ENCODE measurements around the gene CHCHD3.

The CHCHD3 gene

GRCh38 chr7:133023370-133024071 lies 58.4 kb downstream of the CHCHD3 start:
- no peaks in the 10 kb centered on the region for H3K27me3 ChIP-seq (ENCODE audit: control insufficient read depth, insufficient read depth, low read length)
- peaks cover 4% of the 10 kb centered on the region; the same call in 1 of the 2 replicates for H3K9me3 ChIP-seq (ENCODE audit: control insufficient read depth, insufficient read depth, low read depth, low read length)
- H3K9ac ChIP-seq (ENCODE audit: low read length): no peak overlapping the region
- peaks cover 3% of the 10 kb centered on the region; the same call in 1 of the 2 replicates for H3K4me1 ChIP-seq (ENCODE audit: control insufficient read depth, insufficient read depth, low read length)
- H3K27ac ChIP-seq (ENCODE audit: low read depth, low read length): no peak overlapping the region
- no peak overlapping the region for H3K4me3 ChIP-seq (ENCODE audit: low read depth, low read length)
- peaks cover 2% of the 10 kb centered on the region; the same call in 1 of the 2 replicates for H3K36me3 ChIP-seq (ENCODE audit: control insufficient read depth, insufficient read depth, low read length)

GRCh38 chr7:133022661-133023060 lies 59.2 kb downstream of the CHCHD3 start:
- Histone ChIP-seq H3K27me3 (ENCODE audit: control insufficient read depth, insufficient read depth, low read length) (no peaks in the 10 kb centered on the region), H3K4me3 (ENCODE audit: low read depth, low read length) (no peak overlapping the region), H3K36me3 (ENCODE audit: control insufficient read depth, insufficient read depth, low read length) (peaks cover 2% of the 10 kb centered on the region; the same call in 1 of the 2 replicates), H3K27ac (ENCODE audit: low read depth, low read length) (no peak overlapping the region), H3K4me1 (ENCODE audit: control insufficient read depth, insufficient read depth, low read length) (peaks cover 3% of the 10 kb centered on the region; the same call in 1 of the 2 replicates), H3K9me3 (ENCODE audit: control insufficient read depth, insufficient read depth, low read depth, low read length) (peaks cover 4% of the 10 kb centered on the region; the same call in 1 of the 2 replicates), H3K9ac (ENCODE audit: low read length) (no peak overlapping the region)

GRCh38 chr7:133021196-133021595 lies 60.7 kb downstream of the CHCHD3 start:
- Histone ChIP-seq H3K27me3 (ENCODE audit: control insufficient read depth, insufficient read depth, low read length) (no peaks in the 10 kb centered on the region), H3K4me1 (ENCODE audit: control insufficient read depth, insufficient read depth, low read length) (peaks cover 11% of the 10 kb centered on the region), H3K4me3 (ENCODE audit: low read depth, low read length) (no peak overlapping the region), H3K36me3 (ENCODE audit: control insufficient read depth, insufficient read depth, low read length) (peaks cover 2% of the 10 kb centered on the region; the same call in 1 of the 2 replicates), H3K9me3 (ENCODE audit: control insufficient read depth, insufficient read depth, low read depth, low read length) (no peaks in the 10 kb centered on the region), H3K9ac (ENCODE audit: low read length) (no peak overlapping the region), H3K27ac (ENCODE audit: low read depth, low read length) (no peak overlapping the region)

- Histone ChIP-seq H3K36me3 (ENCODE audit: control insufficient read depth, insufficient read depth, low read length) (peaks cover 2% of the 10 kb centered on the region; the same call in 1 of the 2 replicates), H3K4me1 (ENCODE audit: control insufficient read depth, insufficient read depth, low read length) (peaks cover 14% of the 10 kb centered on the region), H3K27me3 (ENCODE audit: control insufficient read depth, insufficient read depth, low read length) (no peaks in the 10 kb centered on the region), H3K9ac (ENCODE audit: low read length) (no peak overlapping the region), H3K9me3 (ENCODE audit: control insufficient read depth, insufficient read depth, low read depth, low read length) (no peaks in the 10 kb centered on the region), H3K27ac (ENCODE audit: low read depth, low read length) (no peak overlapping the region), H3K4me3 (ENCODE audit: low read depth, low read length) (no peak overlapping the region)
Observed at GRCh38 chr7:133020496-133020895, 61.4 kb downstream of the CHCHD3 start.

GRCh38 chr7:133019590-133019989 lies 62.3 kb downstream of the CHCHD3 start:
- no peaks in the 10 kb centered on the region for H3K9me3 ChIP-seq (ENCODE audit: control insufficient read depth, insufficient read depth, low read depth, low read length)
- H3K4me3 ChIP-seq (ENCODE audit: low read depth, low read length): no peak overlapping the region
- H3K27ac ChIP-seq (ENCODE audit: low read depth, low read length): no peak overlapping the region
- peaks cover 14% of the 10 kb centered on the region for H3K4me1 ChIP-seq (ENCODE audit: control insufficient read depth, insufficient read depth, low read length)
- no peak overlapping the region for H3K9ac ChIP-seq (ENCODE audit: low read length)
- peaks cover 2% of the 10 kb centered on the region; the same call in 1 of the 2 replicates for H3K36me3 ChIP-seq (ENCODE audit: control insufficient read depth, insufficient read depth, low read length)
- H3K27me3 ChIP-seq (ENCODE audit: control insufficient read depth, insufficient read depth, low read length): no peaks in the 10 kb centered on the region

- Histone ChIP-seq H3K4me3 (ENCODE audit: low read depth, low read length) (no peak overlapping the region), H3K27me3 (ENCODE audit: control insufficient read depth, insufficient read depth, low read length) (no peaks in the 10 kb centered on the region), H3K9me3 (ENCODE audit: control insufficient read depth, insufficient read depth, low read depth, low read length) (no peaks in the 10 kb centered on the region), H3K4me1 (ENCODE audit: control insufficient read depth, insufficient read depth, low read length) (peaks cover 14% of the 10 kb centered on the region), H3K27ac (ENCODE audit: low read depth, low read length) (no peak overlapping the region), H3K9ac (ENCODE audit: low read length) (no peak overlapping the region), H3K36me3 (ENCODE audit: control insufficient read depth, insufficient read depth, low read length) (no peaks in the 10 kb centered on the region)
Observed at GRCh38 chr7:133016604-133017003, 65.3 kb downstream of the CHCHD3 start.

- no peak overlapping the region for H3K9ac ChIP-seq (ENCODE audit: low read length)
- no peaks in the 10 kb centered on the region for H3K36me3 ChIP-seq (ENCODE audit: control insufficient read depth, insufficient read depth, low read length)
- H3K27ac ChIP-seq (ENCODE audit: low read depth, low read length): no peak overlapping the region
- H3K9me3 ChIP-seq (ENCODE audit: control insufficient read depth, insufficient read depth, low read depth, low read length): no peaks in the 10 kb centered on the region
- H3K4me1 ChIP-seq (ENCODE audit: control insufficient read depth, insufficient read depth, low read length): peaks cover 11% of the 10 kb centered on the region
- no peaks in the 10 kb centered on the region for H3K27me3 ChIP-seq (ENCODE audit: control insufficient read depth, insufficient read depth, low read length)
- H3K4me3 ChIP-seq (ENCODE audit: low read depth, low read length): no peak overlapping the region
Observed at GRCh38 chr7:133015888-133016287, 66.0 kb downstream of the CHCHD3 start.

GRCh38 chr7:133011746-133012145 lies 70.1 kb downstream of the CHCHD3 start:
- no peaks in the 10 kb centered on the region for H3K9me3 ChIP-seq (ENCODE audit: control insufficient read depth, insufficient read depth, low read depth, low read length)
- H3K9ac ChIP-seq (ENCODE audit: low read length): no peak overlapping the region
- no peaks in the 10 kb centered on the region for H3K36me3 ChIP-seq (ENCODE audit: control insufficient read depth, insufficient read depth, low read length)
- H3K27ac ChIP-seq (ENCODE audit: low read depth, low read length): no peak overlapping the region
- no peak overlapping the region for H3K4me3 ChIP-seq (ENCODE audit: low read depth, low read length)
- no peaks in the 10 kb centered on the region for H3K27me3 ChIP-seq (ENCODE audit: control insufficient read depth, insufficient read depth, low read length)
- peaks cover 7% of the 10 kb centered on the region for H3K4me1 ChIP-seq (ENCODE audit: control insufficient read depth, insufficient read depth, low read length)

- Histone ChIP-seq H3K4me3 (ENCODE audit: low read depth, low read length) (no peak overlapping the region), H3K9me3 (ENCODE audit: control insufficient read depth, insufficient read depth, low read depth, low read length) (no peaks in the 10 kb centered on the region), H3K36me3 (ENCODE audit: control insufficient read depth, insufficient read depth, low read length) (no peaks in the 10 kb centered on the region), H3K4me1 (ENCODE audit: control insufficient read depth, insufficient read depth, low read length) (no peaks in the 10 kb centered on the region), H3K9ac (ENCODE audit: low read length) (no peak overlapping the region), H3K27me3 (ENCODE audit: control insufficient read depth, insufficient read depth, low read length) (no peaks in the 10 kb centered on the region), H3K27ac (ENCODE audit: low read depth, low read length) (no peak overlapping the region)
Observed at GRCh38 chr7:133009426-133010252, 72.3 kb downstream of the CHCHD3 start.

- Histone ChIP-seq H3K4me3 (ENCODE audit: low read depth, low read length) (no peak overlapping the region), H3K9me3 (ENCODE audit: control insufficient read depth, insufficient read depth, low read depth, low read length) (no peaks in the 10 kb centered on the region), H3K9ac (ENCODE audit: low read length) (no peak overlapping the region), H3K27ac (ENCODE audit: low read depth, low read length) (no peak overlapping the region), H3K36me3 (ENCODE audit: control insufficient read depth, insufficient read depth, low read length) (no peaks in the 10 kb centered on the region), H3K27me3 (ENCODE audit: control insufficient read depth, insufficient read depth, low read length) (no peaks in the 10 kb centered on the region), H3K4me1 (ENCODE audit: control insufficient read depth, insufficient read depth, low read length) (no peaks in the 10 kb centered on the region)
Observed at GRCh38 chr7:133007961-133008360, 73.9 kb downstream of the CHCHD3 start.
